ENCODE data around the gene PIGU.
"Not testable (repeated sequence)": the region's sequence is repeated elsewhere in the genome, so short reads cannot be mapped to it uniquely, and the experiment has no call there.

PIGU gene

DNA sequence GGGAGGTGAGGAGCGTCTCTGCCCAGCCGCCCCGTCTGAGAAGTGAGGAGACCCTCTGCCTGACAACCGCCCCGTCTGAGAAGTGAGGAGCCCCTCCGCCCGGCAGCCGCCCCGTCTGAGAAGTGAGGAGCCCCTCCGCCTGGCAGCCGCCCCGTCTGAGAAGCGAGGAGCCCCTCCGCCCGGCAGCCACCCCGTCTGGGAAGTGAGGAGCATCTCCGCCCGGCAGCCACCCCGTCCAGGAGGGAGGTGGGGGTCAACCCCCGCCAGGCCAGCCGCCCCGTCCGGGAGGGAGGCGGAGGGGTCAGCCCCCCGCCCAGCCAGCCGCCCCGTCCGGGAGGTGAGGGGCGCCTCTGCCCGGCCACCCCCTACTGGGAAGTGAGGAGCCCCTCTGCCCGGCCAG lies 18.2 kb downstream of the PIGU start:
- DNase-seq, result not testable (repeated sequence)

DNA sequence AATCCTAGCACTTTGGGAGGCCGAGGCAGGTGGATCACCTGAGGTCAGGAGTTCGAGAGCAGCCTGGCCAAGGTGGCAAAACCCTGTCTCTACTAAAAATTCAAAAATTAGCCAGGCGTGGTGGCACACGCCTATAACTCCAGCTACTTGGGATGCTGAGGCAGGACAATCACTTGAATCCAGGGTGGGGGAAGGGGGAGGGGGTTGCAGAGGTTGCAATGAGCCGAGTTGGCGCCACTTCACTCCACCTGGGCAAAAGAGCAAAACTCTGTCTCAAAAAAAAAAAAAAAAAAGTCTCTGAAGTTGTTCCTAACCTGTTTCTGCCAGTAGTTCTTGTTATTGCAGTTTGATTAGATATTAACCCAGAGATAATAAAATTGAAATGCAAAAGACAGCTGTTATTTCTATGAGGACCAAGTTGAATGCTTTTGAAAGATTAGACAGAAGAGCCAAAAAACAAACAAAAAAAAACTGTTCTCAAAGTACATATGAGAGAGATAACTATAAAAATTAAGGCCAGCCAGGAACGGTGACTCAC lies 22.6 kb downstream of the PIGU start:
- no peak for DNase-seq

DNA sequence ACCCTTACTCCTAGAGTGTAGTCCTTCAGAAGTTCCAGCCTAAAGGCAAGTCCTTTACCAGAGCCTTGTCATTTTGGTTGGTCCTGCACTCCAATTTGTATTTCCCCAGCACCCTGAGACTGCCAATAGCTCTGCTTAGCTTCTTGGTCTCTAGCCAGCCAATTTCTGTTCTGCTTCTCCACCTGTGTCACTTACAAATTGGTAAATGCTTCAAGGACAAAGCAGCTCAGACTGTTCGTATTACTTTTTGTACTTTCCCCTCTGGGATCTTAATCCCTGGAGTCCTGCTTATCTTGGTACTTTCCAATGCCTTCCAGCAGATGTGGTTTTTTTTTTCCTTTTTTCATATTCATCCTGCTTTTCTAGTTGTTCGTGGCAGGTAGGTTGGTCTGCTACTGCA lies 25.7 kb downstream of the PIGU start:
- no peak for DNase-seq

DNA sequence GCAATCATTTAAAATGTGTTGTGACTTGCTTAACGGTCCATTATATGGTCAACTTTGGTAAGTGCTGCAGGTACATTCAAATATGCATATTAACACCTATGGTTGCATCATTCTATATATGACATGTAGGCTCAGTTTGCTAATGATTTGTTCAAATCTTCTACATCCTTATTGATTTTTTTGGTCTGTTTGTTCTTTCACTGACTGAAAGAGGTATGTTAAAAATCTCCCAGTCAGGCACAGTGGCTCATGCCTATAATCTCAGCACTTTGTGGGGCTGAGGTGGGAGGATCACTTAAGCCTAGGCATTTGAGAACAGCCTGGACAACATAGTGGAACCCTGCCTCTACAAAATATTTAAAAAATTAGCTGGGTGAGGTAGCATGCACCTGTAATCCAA lies 29.2 kb downstream of the PIGU start:
- DNase-seq, result no peak

DNA sequence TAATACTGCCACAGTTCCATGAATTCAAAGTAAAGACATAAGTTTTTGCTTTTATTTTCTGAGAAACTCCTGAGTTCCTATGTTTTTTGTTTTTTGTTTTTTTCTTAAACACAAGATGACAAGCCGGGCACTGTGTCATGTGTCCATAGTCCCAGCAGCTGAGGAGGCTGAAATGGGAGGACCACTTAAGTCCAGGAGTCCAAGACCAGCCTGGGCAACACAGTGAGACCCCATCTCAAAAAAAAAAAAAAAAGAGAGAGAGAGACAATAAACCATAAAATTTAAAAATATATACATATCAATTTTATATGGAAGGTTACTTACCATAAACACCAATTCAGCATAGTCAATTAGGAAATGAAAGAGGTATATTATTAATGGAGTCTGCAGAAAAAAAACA lies 31.9 kb downstream of the PIGU start:
- no peak for DNase-seq

DNA sequence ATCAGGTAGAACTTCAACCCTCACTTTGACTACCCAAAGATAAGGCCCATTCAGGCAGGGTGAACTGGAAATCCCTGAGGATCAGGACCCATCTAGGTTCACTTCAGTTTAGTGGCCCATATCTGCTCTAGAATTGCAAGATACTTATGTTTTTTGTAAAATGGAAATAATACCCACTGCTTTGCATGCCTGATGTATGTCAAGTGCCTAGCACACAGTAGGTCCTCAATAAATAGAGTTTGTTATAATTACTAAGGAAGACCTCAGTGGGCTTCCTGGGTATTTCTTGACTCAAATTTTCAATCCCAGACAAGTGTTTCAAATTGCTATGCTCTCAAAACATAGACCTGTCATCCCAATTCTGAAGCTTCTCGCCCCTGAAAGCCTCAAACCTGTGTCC lies 32.5 kb downstream of the PIGU start:
- no peak for DNase-seq

DNA sequence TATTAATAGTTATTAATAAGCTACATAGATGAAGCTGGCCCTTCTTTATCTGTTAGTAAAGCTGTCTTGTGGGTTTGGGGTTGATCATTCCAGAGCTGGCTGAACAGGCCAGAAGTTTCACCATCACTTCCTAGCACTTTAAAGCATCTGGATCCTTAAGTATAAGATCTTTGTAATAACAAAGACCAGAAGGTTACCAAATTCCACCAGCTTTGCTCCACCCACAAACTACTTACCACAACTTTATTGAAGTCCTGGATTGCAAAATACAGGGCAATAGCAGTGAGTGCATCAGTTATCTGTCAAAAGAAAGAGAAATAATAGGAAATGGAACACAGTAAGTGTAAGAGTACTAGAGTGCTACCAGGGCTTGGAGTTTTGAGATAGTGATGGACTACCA lies 33.0 kb downstream of the PIGU start:
- DNase-seq, result no peak

DNA sequence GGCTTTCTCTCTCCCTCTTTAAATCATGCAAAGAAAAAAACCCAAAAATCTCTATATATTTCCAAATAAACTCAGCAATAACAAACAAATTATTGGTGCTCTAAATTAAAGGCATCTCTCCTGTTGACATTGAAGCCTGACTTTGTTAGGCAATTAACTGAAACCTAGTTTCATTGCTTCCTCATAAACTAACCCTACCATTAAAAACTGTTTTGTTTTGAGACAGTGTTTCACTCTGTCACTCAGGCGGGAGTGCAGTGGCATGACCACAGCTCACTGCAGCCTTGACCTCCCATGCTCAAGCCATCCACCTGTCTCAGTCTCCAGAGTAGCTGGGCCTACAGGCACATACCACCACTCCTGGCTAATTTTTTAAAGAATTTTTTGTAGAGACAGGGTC lies 34.9 kb downstream of the PIGU start:
- no peak for DNase-seq

DNA sequence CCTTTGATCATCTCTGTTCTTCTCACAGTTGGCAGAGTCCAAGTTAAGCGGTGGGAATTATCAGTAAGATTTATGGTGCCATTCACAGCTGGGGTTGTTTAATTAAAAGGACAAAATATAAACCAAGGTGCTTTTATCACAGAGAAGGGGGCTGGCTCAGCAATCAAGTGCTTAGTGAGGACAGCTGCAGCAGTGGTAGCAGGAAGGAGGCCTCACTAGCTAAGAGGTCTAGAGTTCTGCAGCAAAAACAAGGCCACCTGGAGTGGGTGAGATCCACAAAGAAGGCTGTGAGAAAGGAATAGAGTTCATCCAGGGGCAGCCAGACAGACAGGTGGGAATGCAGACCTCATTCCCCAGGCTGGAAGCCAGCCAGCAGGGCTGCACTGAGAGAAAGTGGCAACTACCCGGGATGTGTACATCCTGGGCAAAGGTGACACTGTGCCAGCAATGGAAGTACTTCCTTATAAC lies 37.1 kb downstream of the PIGU start:
- DNase-seq, result no peak

DNA sequence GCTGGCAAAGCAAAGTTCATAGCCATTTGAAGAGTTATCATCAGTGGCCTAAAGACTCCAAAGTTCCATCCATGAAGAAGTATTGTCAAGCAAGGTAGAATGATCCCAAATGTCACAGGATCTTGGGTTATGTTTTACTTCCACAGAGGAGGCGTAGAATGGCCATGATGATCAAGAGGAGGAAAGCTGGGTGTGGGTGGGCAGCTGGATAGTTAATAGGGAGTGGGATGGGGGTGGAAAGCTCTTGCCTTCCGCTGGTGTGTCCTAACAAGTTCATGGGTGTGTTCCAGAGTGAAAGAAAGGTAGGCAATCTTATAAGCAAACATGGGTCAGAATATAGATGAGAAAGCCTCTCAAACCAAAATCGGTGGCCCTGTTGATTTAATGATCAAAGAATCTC lies 38.4 kb downstream of the PIGU start:
- DNase-seq, result no peak

DNA sequence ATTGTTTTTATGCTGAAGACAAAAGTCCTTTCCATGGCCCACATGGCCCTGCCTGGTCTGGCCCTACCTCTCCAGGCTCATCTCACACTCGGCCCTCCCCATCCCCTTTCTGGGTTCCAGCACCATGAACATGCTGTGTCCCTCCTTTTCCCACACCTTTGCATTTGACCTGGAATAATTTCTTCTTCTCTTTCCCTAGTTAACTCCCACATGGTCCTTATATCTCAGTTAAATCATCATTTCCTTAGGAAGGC lies 38.9 kb downstream of the PIGU start:
- DNase-seq, result no peak

DNA sequence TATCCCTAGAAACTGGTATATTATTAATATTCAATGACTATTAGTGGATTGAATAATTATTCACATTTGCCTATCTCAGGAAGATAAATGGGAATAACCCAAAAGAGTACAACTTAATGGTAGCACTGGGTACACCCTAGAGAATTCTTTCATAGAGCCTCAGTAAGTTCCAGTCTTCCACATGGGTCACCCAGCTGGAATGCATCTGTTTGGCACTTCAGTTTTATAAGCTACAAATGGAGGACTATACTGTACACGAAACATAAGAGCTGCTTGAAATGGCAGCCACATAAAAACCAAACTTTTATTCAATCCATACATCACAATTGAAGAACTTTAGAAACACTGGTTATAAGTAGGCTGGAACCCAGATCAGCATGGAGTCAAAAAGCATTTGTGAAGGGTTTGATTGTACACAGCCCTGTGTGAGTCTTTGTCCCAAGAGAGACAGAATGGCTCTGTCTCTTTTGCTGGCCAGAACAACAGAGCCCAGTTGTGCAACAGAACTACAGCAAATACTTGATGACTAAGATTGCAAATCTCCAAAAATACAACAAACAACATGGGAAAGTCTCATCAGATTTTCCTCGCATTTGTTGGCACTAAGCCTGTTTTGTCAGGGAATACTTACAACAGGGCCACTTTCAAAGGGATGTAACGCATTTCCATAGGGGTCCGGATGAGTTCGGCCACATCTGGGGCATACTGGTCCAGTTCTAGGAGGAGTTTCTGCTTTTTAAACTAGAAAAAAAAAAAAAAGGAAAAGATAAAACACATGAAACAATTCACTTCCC lies 39.5 kb downstream of the PIGU start:
- DNase-seq, result no peak

DNA sequence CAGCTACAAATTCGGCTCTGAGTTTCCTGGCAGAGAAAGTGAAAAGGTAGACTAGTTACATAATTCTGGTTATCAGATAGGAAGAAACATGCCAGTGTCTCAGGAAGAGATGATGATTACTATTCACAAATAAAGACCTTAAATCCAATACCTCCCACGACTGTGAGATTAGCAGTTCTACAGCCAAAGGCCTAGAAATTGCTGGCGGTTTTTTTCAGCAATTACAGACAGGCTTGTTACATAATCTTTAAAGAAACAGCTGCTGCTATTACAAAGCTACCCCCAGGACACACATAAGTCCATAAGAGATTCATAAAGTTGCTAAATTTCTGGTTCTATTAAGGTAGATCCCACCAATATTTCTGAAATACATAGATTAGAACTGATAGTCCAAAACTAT lies 40.2 kb downstream of the PIGU start:
- no peak for DNase-seq

DNA sequence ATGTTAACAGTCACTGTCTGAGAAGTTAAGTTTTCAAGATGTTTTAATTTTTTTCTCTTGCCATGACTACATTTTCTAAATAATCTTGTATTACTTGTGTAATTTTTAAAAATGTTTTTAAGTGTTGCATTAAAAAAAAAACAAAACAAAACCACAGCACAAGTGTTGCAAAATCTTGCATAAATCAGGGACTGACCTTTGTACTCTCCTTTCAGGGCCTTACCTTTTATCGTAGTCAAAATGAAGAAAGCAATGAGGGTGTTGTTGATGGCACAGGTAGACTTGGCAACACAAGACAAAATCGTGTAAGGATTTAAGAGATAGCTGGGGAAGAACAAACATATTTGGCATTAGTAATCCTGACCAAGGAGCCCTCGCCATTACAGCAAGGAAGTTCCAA lies 42.5 kb downstream of the PIGU start:
- DNase-seq, result no peak

DNA sequence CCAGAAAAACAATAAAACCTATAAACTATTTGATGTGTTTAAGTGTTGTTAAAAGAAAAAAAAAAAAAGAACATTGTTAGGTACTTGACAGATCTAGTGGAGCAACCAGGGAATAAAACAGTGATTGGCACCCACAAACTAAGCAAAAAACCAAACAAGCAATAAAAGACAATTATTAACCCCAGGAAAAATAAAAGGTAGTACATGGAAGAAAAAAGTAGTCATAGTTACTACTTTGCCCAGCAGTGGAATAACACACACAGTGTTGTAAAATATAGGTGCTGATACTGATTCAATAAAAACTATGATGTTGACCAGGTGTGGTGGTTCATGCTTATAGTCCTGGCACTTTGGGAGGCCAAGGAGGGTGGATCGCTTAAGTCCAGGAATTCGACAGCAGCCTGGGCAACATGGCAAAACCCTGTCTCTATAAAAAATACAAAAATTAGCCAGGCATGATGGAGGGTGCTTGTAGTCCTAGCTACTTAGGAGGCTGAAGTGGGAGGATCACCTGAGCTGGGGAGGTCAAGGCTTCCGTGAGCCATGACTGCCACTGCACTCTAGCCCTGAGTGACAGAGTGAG lies 43.9 kb downstream of the PIGU start:
- no peak for DNase-seq

DNA sequence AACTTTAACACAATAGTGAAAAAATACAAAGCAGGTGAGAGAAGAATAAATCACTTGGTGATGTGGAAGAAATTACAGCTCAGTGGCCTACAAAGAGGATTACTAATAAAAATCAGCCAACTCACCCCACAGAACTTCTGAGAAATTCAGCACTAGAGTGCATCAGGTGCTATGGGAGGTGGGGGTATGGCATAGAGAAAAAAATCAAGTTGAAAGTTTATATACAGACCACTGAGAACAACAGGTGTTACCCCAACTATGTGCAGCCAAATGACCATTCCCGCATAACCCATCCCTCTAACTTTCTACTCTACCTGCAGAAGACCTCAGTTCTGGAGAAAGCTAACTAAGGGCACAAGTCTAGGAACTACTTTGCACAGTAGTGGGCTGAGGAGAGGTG lies 47.0 kb downstream of the PIGU start:
- DNase-seq, result no peak

DNA sequence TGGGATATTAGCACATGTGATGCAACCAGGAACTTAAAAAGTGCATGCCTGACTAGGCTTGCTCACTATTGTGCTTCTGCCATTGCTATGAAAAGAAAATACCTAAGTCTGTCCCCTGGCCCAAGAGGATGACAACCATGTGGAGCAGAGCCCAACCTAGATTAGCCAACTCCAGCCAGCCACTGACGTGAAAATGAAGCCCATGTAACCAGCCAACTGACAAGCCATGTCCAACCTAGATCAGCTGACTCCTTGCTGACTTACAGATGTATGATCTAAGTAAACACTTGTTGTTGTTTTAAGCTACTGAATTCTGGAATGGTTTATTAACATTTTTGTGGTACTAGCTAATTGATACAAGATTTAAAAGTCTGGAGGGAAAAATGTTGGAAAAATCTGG lies 47.5 kb downstream of the PIGU start:
- no peak for DNase-seq

DNA sequence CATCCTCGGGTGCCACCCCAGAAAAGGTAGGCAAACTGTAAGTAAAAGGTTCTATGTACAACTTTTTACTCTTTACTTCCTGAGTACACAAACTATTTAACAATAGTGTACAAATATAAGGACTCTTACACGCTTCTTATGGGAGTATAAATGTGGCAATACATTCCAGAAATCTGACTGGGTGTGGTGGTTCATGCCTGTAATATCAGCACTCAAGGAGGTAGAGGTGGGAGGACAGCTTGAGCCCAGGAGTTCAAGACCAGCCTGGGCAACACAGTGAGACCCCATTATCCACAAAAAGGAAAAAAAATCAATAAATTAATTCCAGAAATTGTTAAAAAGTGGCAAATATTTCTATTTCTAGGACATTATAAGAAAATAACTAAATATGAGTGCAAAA lies 48.9 kb downstream of the PIGU start:
- no peak for DNase-seq

DNA sequence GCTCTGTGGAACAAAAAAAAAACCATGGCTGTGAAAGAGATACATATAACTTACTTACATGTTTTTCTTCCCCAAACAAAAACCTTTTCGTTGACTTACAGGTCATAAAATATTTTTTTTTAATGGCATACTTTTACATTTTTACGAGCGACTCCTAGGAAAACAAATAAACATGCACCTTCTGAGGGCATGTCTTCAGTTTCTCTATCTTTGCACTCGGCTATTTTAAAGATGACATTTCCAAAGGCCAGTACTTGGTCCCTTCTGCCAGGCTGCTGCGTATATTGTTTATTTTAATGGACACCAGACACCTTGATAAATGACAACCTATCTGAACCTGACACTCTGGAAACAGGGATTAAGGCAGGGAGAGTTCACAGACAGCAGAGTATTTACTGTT lies 49.4 kb downstream of the PIGU start:
- no peak for DNase-seq

DNA sequence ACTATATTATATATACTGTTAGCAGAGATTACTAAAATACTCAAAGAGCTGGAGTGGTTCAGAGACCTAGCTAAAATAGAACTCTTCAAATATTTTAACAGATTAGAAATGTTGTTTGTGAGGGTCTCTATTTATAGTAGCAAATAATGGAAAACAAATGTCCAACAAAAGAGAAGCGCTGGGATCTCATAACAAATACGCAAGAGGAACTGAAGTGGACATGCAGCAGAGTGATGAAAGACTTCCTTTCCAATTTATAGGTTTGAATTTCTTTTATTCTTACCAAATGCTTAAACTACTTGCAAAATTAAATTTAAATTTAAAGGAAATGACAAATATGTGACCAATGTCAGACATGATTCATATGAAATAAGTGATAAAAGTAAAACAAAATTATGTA lies 49.9 kb downstream of the PIGU start:
- DNase-seq, result no peak

DNA sequence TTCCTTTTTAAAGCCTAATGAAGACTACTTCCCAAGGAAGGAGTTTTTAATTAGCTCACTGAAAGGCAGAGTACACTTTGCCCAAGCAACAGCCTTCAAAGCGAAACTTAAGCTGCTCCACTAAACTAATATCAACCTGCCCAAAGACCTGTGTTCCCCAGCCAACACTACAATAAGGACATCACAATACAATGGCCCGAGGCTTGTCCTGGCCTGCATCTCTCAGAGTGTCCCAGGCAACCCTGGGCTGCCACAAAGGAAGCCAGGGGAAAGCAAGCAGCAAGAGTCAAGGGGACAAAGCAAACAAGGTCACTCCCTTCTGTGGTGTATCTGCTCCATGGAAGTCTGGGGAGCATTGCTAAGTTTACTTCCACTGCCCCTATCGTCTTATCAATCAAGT lies 52.3 kb downstream of the PIGU start:
- DNase-seq, result no peak

DNA sequence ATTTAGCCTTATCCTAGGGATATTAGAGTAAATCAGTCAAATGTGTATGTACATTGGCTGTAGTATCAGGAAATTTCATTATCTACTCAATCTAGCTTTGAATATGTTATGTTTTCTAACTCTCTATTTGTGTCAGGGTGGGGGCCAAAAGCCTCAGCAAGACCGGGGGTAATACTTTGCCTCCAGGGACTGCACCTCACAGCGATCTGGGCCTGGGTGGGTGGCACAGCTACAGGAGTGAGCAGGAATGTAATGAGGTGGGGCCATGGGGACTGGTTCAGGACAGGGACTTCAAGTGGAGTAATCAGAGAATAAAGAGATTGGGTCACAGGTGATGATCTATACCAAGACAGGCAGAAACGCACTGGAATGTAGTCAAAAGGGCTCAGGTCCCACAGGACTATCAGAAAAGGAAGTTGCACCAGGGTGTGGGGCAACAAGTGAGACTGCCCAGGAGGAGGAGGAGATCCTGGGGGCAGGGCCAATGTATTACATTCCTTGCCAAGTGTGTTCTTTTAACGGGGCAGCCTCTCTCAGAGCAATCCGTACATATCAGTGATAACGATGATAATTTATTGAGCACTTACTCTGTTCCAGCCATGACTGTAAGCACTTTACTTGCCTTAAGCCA lies 54.0 kb downstream of the PIGU start:
- DNase-seq, result no peak

DNA sequence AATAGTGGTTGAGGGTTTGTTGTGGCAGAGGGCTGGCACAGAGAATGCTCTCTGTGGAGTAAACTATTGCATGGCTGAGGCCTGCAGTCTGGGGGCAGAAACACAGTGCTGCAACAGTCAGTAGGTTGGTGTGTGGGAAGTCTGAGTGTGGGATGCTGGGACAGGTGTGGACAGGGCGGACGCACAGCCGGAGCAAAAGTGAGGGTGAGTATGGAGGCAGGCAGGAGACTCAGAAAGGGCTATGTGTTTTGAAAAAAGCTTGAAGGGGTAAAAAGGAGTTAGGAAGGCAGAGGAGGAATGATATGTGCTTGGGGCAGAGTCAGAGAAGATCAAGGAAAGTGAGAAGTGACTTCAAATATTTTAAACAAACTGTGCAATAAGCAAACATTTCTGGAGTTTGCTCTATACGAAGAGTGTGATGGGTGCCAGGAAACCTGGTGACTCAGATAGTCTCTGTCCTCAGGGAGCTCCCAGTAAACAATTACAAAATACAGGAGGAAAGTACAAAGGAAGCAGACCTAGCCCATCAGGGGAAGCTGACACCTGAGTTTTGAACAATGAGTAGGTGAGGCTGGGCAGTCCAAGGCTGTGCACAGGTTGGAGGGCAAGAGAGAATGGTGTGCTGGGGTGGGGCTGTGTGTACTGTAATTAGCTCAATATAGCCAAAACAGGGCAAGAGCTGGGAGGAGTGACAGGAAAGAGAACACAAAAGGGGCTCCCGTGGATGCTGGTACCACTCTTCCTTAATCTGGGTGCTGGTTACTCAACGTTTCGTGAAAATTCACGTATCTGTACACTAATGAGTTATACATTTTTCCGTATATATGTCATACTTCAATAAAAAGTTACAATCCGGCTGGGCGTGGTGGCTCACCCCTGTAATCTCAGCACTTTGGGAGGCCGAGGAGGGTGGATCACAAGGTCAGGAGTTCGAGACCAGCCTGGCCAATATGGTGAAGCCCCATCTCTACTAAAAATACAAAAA lies 55.2 kb downstream of the PIGU start:
- DNase-seq, result no peak

DNA sequence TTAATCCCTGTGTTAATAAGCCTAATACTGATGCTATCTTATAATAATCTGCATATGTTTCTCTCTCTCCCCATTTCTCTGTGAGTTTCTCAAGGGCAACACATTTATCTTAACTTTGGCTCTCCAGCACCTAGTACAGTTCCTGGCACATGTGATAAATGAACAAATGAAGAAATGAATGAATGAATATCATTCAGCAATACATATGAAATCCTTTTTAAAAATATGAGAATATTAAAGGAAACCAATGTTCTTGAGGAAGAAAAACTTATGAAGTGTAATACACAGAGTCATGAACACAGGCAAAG lies 55.9 kb downstream of the PIGU start:
- DNase-seq, result no peak

All from activated CD4-positive, alpha-beta T cell treated with anti-CD3 and anti-CD28 coated beads, Interleukin-2, amount 50 U/mL, for 48 hours (primary cell).